Measurements from ENCODE around the gene REG3G. TPM values are rescaled to one million over a fixed set of nuclear protein-coding genes. Genes with fewer than 3 reads are reported as not detected.

REG3G gene
- total RNA-seq, 2 experiments from 2014 or later: not detected

DNA sequence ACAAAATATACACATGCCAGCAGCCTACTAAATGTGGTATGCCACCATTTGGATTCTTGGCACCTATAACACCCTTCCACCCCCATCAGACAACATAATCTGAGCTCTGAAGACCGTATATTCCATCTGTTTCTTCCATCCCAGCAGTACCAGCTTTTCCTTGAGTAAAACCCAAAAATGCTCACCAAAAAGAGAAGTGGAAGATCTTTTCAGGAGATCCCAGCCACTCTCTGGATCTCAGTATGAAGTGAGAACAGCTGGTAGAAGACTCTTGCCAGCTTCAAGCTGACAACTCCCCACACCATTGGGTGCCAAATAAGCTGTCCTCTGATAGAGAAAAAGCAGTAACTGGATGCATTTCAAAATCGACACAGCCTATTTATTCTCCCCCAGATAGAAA, 39.7 kb downstream of the REG3G start:
- Histone ChIP-seq H3K9me3 (ENCODE audit: low read length) (no peaks in the 10 kb centered on the region), H3K4me1 (ENCODE audit: insufficient read depth, low read length, poor library complexity, severe bottlenecking) (no peaks in the 10 kb centered on the region), H3K36me3 (ENCODE audit: insufficient read depth, low read length) (no peaks in the 10 kb centered on the region), H3K4me3 (ENCODE audit: low read depth, low read length, poor library complexity, severe bottlenecking) (no peak overlapping the region), H3K27ac (ENCODE audit: low read depth, low read length, poor library complexity, severe bottlenecking) (no peak overlapping the region), H2AFZ (ENCODE audit: low read length) (no peak overlapping the region), H3K4me2 (ENCODE audit: low read length) (no peak overlapping the region), H4K20me1 (ENCODE audit: insufficient read depth, low read length) (no peaks in the 10 kb centered on the region), H3K79me2 (ENCODE audit: insufficient read depth, low read depth, low read length) (no peaks in the 10 kb centered on the region), H3K9me2 (ENCODE audit: insufficient read depth, low read length) (no peaks in the 10 kb centered on the region)
- ChIA-PET POLR2A (interaction anchor here (0.6 kb wide), 1 partner anchor 706 kb away, joined by 3 read pairs; no protein-coding TSS in a partner anchor), CTCF (ENCODE audit: unreplicated experiment) (no interaction called here)
- intact Hi-C loops (cut with micrococcal nuclease; ENCODE audit: unreplicated experiment): no loop called here
- BruUV-seq (replicated peaks): no TSS peak
- TF ChIP-seq EZH2phosphoT487 (IDR thresholded peaks at IDR 0.05; ENCODE audit: borderline replicate concordance, low read depth, low read length) (no peak), CTCF (conservative IDR thresholded peaks at IDR 0.05; ENCODE audit: low read length) (no peak)
- DNase-seq (ENCODE audit: low spot score): no peak

DNA sequence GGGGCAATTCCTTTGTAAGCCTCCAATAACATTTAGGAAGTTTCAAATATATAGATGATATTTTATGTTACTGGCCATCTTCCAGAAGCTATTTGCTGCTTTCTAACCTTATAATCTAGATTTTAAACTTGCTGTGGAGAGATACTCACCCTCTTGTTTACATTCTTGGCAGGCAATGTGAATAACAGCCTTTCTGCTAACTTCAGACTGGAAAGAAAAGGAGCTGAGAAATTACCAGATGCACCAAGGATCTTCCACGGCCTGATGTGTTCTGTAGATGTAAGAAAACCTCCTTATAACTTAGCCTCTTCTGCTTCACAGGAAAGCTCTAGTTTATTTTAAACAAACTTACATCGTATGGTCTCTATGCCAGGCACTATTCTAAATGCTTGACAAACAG, 45.6 kb downstream of the REG3G start:
- DNase-seq (ENCODE audit: low spot score): no peak
- H3K9me3 ChIP-seq (ENCODE audit: low read length): no peaks in the 10 kb centered on the region
- no peak overlapping the region for H3K4me3 ChIP-seq (ENCODE audit: low read depth, low read length, poor library complexity, severe bottlenecking)
- POLR2A ChIA-PET: interaction anchor here (1.2 kb wide), 1 partner anchor 19 kb away, joined by 3 read pairs; no protein-coding TSS in a partner anchor
- TF ChIP-seq CTCF (conservative IDR thresholded peaks at IDR 0.05; ENCODE audit: low read length): no peak
- no peak for TF ChIP-seq EZH2phosphoT487 (IDR thresholded peaks at IDR 0.05; ENCODE audit: borderline replicate concordance, low read depth, low read length)
- no TSS peak for BruUV-seq (replicated peaks)
- intact Hi-C loops (cut with micrococcal nuclease; ENCODE audit: unreplicated experiment): no loop called here
- no peaks in the 10 kb centered on the region for H4K20me1 ChIP-seq (ENCODE audit: insufficient read depth, low read length)
- no peak overlapping the region for H3K4me2 ChIP-seq (ENCODE audit: low read length)
- no peaks in the 10 kb centered on the region for H3K4me1 ChIP-seq (ENCODE audit: insufficient read depth, low read length, poor library complexity, severe bottlenecking)
- H3K79me2 ChIP-seq (ENCODE audit: insufficient read depth, low read depth, low read length): no peaks in the 10 kb centered on the region
- no peaks in the 10 kb centered on the region for H3K36me3 ChIP-seq (ENCODE audit: insufficient read depth, low read length)
- CTCF ChIA-PET (ENCODE audit: unreplicated experiment): no interaction called here
- no peak overlapping the region for H3K27ac ChIP-seq (ENCODE audit: low read depth, low read length, poor library complexity, severe bottlenecking)
- H3K9me2 ChIP-seq (ENCODE audit: insufficient read depth, low read length): no peaks in the 10 kb centered on the region
- no peak overlapping the region for H2AFZ ChIP-seq (ENCODE audit: low read length)

Other genes starting within 250 kb of the REG3G start
- gene REG1B, start 62.3 kb downstream of the REG3G start, total RNA-seq (2014; rRNA removed; shearing (Covaris generic)): not detected in 2 replicates
- gene REG1B, start 62.3 kb downstream of the REG3G start, total RNA-seq (2022): not detected in 2 replicates
- gene REG1A, start 94.8 kb downstream of the REG3G start, total RNA-seq (2014; rRNA removed; shearing (Covaris generic)): not detected in 2 replicates
- not detected in 2 replicates for gene REG1A, start 94.8 kb downstream of the REG3G start, total RNA-seq (2022)
- not detected in 2 replicates for gene REG3A, start 134.1 kb downstream of the REG3G start, total RNA-seq (2014; rRNA removed; shearing (Covaris generic))
- gene REG3A, start 134.1 kb downstream of the REG3G start, total RNA-seq (2022): not detected in 2 replicates